Measurements from ENCODE around the gene ACKR3. TPM values are rescaled to one million over a fixed set of nuclear protein-coding genes. Genes with fewer than 3 reads are reported as not detected.

Gene ACKR3
- total RNA-seq, 4 donors from 2014 or later, result 7.1 to 55.0 (median 15.2) TPM

DNA sequence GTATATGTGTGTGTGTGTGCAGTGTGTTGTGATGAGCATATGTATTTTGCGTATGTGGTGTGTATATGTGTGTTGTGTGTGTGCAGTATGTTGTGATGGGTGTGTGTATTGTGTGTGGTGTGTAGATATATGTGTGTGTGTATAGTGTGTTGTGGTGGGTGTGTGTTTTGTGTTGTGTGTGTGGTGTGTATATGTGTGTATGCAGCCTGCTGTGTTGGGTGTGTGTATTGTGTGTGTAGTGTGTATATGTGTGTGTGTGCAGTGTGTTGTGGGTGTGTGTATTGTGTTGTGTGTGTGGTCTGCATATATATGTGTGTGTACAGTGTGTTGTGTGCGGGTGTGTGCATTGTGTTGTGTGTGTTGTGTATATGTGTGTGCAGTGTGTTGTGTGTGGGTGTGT lies 23.9 kb downstream of the ACKR3 start:
- DNase-seq, result no peak
- ATAC-seq, result no peak
- in situ Hi-C loops (cut with MboI; ENCODE audit: low sequenced_read_pairs in 4 of 4) (no loop called here), intact Hi-C loops (cut with DNase I; ENCODE audit: low total_unique reads) (no loop called here)
- Histone ChIP-seq H3K9me3 (no peaks in the 10 kb centered on the region), H3K27me3 (no peaks in the 10 kb centered on the region), H3K4me1 (no peaks in the 10 kb centered on the region), H3K4me3 (no peak overlapping the region), H3K36me3 (no peaks in the 10 kb centered on the region), H3K27ac (no peak overlapping the region)
- TF ChIP-seq, protein P1, sequence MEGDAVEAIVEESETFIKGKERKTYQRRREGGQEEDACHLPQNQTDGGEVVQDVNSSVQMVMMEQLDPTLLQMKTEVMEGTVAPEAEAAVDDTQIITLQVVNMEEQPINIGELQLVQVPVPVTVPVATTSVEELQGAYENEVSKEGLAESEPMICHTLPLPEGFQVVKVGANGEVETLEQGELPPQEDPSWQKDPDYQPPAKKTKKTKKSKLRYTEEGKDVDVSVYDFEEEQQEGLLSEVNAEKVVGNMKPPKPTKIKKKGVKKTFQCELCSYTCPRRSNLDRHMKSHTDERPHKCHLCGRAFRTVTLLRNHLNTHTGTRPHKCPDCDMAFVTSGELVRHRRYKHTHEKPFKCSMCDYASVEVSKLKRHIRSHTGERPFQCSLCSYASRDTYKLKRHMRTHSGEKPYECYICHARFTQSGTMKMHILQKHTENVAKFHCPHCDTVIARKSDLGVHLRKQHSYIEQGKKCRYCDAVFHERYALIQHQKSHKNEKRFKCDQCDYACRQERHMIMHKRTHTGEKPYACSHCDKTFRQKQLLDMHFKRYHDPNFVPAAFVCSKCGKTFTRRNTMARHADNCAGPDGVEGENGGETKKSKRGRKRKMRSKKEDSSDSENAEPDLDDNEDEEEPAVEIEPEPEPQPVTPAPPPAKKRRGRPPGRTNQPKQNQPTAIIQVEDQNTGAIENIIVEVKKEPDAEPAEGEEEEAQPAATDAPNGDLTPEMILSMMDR (IDR thresholded peaks at IDR 0.05 in 4 of 5, conservative IDR thresholded peaks at IDR 0.05 in 1 of 5), result no peak
- TF ChIP-seq POLR2A (IDR thresholded peaks at IDR 0.05), result no peak

DNA sequence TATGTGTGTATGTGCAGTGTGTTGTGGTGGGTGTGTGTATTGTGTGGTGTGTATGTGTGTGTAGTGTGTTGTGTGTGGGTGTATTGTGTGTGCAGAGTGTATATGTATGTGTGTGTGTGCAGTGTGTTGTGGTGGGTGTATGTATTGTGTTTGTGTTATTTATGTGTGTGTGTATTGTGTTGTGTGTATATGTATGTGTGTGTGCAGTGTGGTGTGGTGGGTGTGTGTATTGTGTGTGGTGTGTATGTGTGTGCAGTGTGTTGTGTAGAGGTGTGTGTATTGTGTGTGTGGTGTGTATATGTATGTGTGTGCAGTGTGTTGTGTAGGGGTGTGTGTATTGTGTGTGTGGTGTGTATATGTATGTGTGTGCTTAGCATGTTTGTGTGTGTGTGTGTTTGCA lies 24.3 kb downstream of the ACKR3 start:
- intact Hi-C loops (cut with DNase I; ENCODE audit: low total_unique reads), result no loop called here
- DNase-seq (no peak), ATAC-seq (no peak)
- Histone ChIP-seq H3K4me1 (no peaks in the 10 kb centered on the region), H3K27me3 (no peaks in the 10 kb centered on the region), H3K4me3 (no peak overlapping the region), H3K27ac (no peak overlapping the region), H3K36me3 (no peaks in the 10 kb centered on the region), H3K9me3 (no peaks in the 10 kb centered on the region)
- no peak for TF ChIP-seq POLR2A (IDR thresholded peaks at IDR 0.05)
- TF ChIP-seq, protein P1 (IDR thresholded peaks at IDR 0.05 in 4 of 5, conservative IDR thresholded peaks at IDR 0.05 in 1 of 5), result no peak
- in situ Hi-C loops (cut with MboI; ENCODE audit: low sequenced_read_pairs in 4 of 4), result no loop called here

DNA sequence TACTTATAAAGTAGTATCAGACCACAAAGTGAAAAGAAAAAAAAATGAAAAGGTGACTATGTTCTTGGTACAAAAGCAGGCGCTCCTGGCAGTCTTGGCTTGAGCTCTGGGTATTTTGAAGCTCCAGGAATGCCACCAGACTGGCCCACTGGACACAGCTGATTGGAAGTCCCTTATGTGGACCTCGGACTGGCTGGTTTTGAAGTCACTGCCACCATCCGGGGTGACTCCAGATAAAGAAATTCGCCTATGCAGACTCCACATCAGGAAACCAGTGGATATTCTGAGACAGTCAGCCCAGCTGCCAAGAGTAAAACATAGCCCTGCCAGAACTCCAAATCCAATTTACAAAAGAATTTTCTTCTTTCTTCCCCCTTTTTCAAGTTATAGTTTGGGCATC lies 28.0 kb downstream of the ACKR3 start:
- DNase-seq, result no peak
- ATAC-seq, result no peak
- H3K36me3 ChIP-seq, result no peaks in the 10 kb centered on the region
- no peaks in the 10 kb centered on the region for H3K4me1 ChIP-seq
- no peak overlapping the region for H3K27ac ChIP-seq
- TF ChIP-seq POLR2A (IDR thresholded peaks at IDR 0.05), result no peak
- TF ChIP-seq, protein P1 (IDR thresholded peaks at IDR 0.05 in 4 of 5, conservative IDR thresholded peaks at IDR 0.05 in 1 of 5), result no peak
- intact Hi-C loops (cut with DNase I; ENCODE audit: low total_unique reads) (no loop called here), in situ Hi-C loops (cut with MboI; ENCODE audit: low sequenced_read_pairs in 4 of 4) (no loop called here)
- no peaks in the 10 kb centered on the region for H3K9me3 ChIP-seq
- no peak overlapping the region for H3K4me3 ChIP-seq
- H3K27me3 ChIP-seq, result no peaks in the 10 kb centered on the region

DNA sequence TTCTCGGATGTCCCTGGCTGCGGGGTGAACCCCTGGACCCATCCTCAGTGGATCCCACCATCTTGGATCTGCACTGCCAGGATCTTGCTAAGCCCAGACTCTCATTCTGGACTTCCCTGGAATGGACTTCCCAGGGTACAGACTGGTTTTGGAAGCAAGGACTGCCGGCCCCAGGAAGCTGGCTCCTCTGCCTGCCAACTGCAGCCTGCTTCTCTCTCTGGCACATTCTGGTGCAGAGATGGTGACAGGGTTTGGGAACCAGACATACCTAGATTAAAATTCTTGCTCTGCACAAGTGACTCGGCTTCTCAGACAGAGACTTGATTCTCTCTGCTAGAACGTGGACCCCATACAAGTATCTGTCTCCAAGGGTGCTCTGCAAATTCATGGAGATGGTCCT lies 29.4 kb downstream of the ACKR3 start:
- no peaks in the 10 kb centered on the region for H3K36me3 ChIP-seq
- ATAC-seq (no peak), DNase-seq (no peak)
- H3K9me3 ChIP-seq, result no peaks in the 10 kb centered on the region
- H3K4me3 ChIP-seq, result no peak overlapping the region
- no peaks in the 10 kb centered on the region for H3K27me3 ChIP-seq
- intact Hi-C loops (cut with DNase I; ENCODE audit: low total_unique reads), result no loop called here
- no peak overlapping the region for H3K27ac ChIP-seq
- H3K4me1 ChIP-seq, result no peaks in the 10 kb centered on the region
- TF ChIP-seq, protein P1 (IDR thresholded peaks at IDR 0.05 in 4 of 5, conservative IDR thresholded peaks at IDR 0.05 in 1 of 5), result no peak
- TF ChIP-seq POLR2A (IDR thresholded peaks at IDR 0.05), result no peak
- in situ Hi-C loops (cut with MboI; ENCODE audit: low sequenced_read_pairs in 4 of 4), result no loop called here

DNA sequence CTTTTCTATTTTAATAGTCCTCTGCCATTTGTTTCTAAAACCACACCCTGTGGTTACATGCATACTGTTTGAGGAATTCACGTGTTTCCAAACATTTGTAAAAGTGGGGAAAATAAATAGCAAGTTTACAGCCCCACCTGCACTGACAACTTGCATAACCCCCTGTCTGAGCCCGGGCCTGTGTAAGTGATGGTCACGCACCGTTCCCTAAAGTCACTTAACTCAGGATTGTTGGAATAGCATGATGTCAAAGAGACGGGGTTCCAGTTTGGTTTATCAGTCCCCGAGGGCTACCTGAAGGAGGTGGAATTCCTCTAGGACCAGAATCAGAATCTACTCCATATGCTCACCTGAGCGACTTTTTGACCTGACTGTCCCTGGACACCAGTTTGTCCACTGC lies 30.5 kb downstream of the ACKR3 start:
- no peak for TF ChIP-seq POLR2A (IDR thresholded peaks at IDR 0.05)
- TF ChIP-seq, protein P1 (IDR thresholded peaks at IDR 0.05 in 4 of 5, conservative IDR thresholded peaks at IDR 0.05 in 1 of 5), result no peak
- DNase-seq (no peak), ATAC-seq (no peak)
- no peaks in the 10 kb centered on the region for H3K9me3 ChIP-seq
- H3K4me3 ChIP-seq, result no peak overlapping the region
- no peaks in the 10 kb centered on the region for H3K27me3 ChIP-seq
- H3K27ac ChIP-seq, result no peak overlapping the region
- in situ Hi-C loops (cut with MboI; ENCODE audit: low sequenced_read_pairs in 4 of 4), result no loop called here
- no peaks in the 10 kb centered on the region for H3K4me1 ChIP-seq
- intact Hi-C loops (cut with DNase I; ENCODE audit: low total_unique reads), result no loop called here
- H3K36me3 ChIP-seq, result no peaks in the 10 kb centered on the region

All from gastrocnemius medialis (tissue), 4 donors.